Measurements from ENCODE around the gene SLC26A1. TPM values are rescaled to one million over a fixed set of nuclear protein-coding genes. Genes with fewer than 3 reads are reported as not detected.

SLC26A1 gene
- total RNA-seq, 1 experiment from 2014 or later, result 1.3 TPM

DNA sequence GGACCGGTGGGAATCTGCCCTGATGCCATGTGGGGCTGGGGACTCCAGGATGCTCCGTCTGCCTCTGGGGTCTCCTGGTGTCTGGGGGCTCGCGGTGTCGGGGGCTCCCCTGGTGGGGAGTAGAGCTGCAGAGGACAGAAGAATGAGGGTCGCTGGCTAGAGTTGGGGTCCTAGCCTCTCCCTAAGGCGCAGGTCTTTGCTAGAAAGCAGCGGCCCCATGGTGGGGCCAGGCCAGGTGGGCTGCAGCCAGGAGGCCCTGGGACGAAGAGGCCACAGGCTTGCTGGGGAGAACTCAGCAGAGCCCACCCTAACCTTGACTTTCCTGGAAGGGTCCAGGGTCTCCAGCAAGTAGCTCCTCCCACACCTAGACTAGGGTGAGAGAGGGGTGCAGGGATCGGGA, 39.7 kb upstream of the SLC26A1 start:
- TF ChIP-seq EZH2 (IDR thresholded peaks at IDR 0.05; ENCODE audit: low read depth), result no peak
- no peak for TF ChIP-seq CTCF (conservative IDR thresholded peaks at IDR 0.05)
- Histone ChIP-seq H2AFZ (no peak overlapping the region), H3K27ac (no peak overlapping the region), H4K20me1 (ENCODE audit: insufficient read depth) (no peaks in the 10 kb centered on the region), H3K79me2 (ENCODE audit: low read depth) (no peaks in the 10 kb centered on the region), H3F3A (ENCODE audit: insufficient read depth, low read depth) (no peaks in the 10 kb centered on the region), H3K9me3 (ENCODE audit: insufficient read depth, low read depth) (no peaks in the 10 kb centered on the region), H3K4me3 (no peak overlapping the region), H3K27me3 (ENCODE audit: insufficient read depth, low read depth) (peaks cover 19% of the 10 kb centered on the region), H3K4me1 (replicated peaks; ENCODE audit: insufficient read depth) (no peaks in the 10 kb centered on the region), H3K36me3 (ENCODE audit: low read depth) (no peaks in the 10 kb centered on the region), H3K4me2 (no peak overlapping the region), H3K9me2 (ENCODE audit: insufficient read depth) (no peaks in the 10 kb centered on the region)
- intact Hi-C loops (cut with micrococcal nuclease; ENCODE audit: unreplicated experiment), result loop anchor here (5.0 kb wide), 1 partner anchor 319 kb away; no protein-coding TSS in a partner anchor
- CTCF ChIA-PET, result no interaction called here
- POLR2A ChIA-PET (ENCODE audit: unreplicated experiment), result no interaction called here
- no TSS peak for BruUV-seq (replicated peaks)
- no peak for DNase-seq

- Histone ChIP-seq H3K4me3 (no peak overlapping the region), H3K9me3 (ENCODE audit: insufficient read depth, low read depth) (no peaks in the 10 kb centered on the region), H4K20me1 (ENCODE audit: insufficient read depth) (no peaks in the 10 kb centered on the region), H3K4me2 (no peak overlapping the region), H3K79me2 (ENCODE audit: low read depth) (no peaks in the 10 kb centered on the region), H3K4me1 (replicated peaks; ENCODE audit: insufficient read depth) (no peaks in the 10 kb centered on the region), H3F3A (ENCODE audit: insufficient read depth, low read depth) (no peaks in the 10 kb centered on the region), H3K27me3 (ENCODE audit: insufficient read depth, low read depth) (peaks cover 19% of the 10 kb centered on the region), H3K9me2 (ENCODE audit: insufficient read depth) (no peaks in the 10 kb centered on the region), H3K27ac (no peak overlapping the region), H2AFZ (no peak overlapping the region), H3K36me3 (ENCODE audit: low read depth) (no peaks in the 10 kb centered on the region)
- TF ChIP-seq CTCF (conservative IDR thresholded peaks at IDR 0.05) (no peak), EZH2 (IDR thresholded peaks at IDR 0.05; ENCODE audit: low read depth) (no peak)
- DNase-seq, result no peak
- ChIA-PET CTCF (no interaction called here), POLR2A (ENCODE audit: unreplicated experiment) (no interaction called here)
- no TSS peak for BruUV-seq (replicated peaks)
- intact Hi-C loops (cut with micrococcal nuclease; ENCODE audit: unreplicated experiment), result loop anchor here (5.0 kb wide), 1 partner anchor 320 kb away; no protein-coding TSS in a partner anchor
Measured at GRCh38 chr4:1031956-1032795, 39.0 kb upstream of the SLC26A1 start.

GRCh38 chr4:1031346-1031745, 38.1 kb upstream of the SLC26A1 start:
- Histone ChIP-seq H3F3A (ENCODE audit: insufficient read depth, low read depth) (peaks cover 7% of the 10 kb centered on the region; the same call in 1 of the 2 replicates), H3K27me3 (ENCODE audit: insufficient read depth, low read depth) (peaks cover 19% of the 10 kb centered on the region), H3K27ac (no peak overlapping the region), H4K20me1 (ENCODE audit: insufficient read depth) (no peaks in the 10 kb centered on the region), H3K36me3 (ENCODE audit: low read depth) (no peaks in the 10 kb centered on the region), H2AFZ (no peak overlapping the region), H3K4me1 (replicated peaks; ENCODE audit: insufficient read depth) (no peaks in the 10 kb centered on the region), H3K9me2 (ENCODE audit: insufficient read depth) (no peaks in the 10 kb centered on the region), H3K4me3 (no peak overlapping the region), H3K79me2 (ENCODE audit: low read depth) (no peaks in the 10 kb centered on the region), H3K9me3 (ENCODE audit: insufficient read depth, low read depth) (no peaks in the 10 kb centered on the region), H3K4me2 (no peak overlapping the region)
- ChIA-PET CTCF (no interaction called here), POLR2A (ENCODE audit: unreplicated experiment) (no interaction called here)
- DNase-seq, result no peak
- intact Hi-C loops (cut with micrococcal nuclease; ENCODE audit: unreplicated experiment), result loop anchor here (5.0 kb wide), 1 partner anchor 321 kb away; no protein-coding TSS in a partner anchor
- no TSS peak for BruUV-seq (replicated peaks)
- TF ChIP-seq CTCF (conservative IDR thresholded peaks at IDR 0.05), result no peak
- TF ChIP-seq EZH2 (IDR thresholded peaks at IDR 0.05; ENCODE audit: low read depth), result no peak
